ENCODE results near the gene ACTL10.

DNA sequence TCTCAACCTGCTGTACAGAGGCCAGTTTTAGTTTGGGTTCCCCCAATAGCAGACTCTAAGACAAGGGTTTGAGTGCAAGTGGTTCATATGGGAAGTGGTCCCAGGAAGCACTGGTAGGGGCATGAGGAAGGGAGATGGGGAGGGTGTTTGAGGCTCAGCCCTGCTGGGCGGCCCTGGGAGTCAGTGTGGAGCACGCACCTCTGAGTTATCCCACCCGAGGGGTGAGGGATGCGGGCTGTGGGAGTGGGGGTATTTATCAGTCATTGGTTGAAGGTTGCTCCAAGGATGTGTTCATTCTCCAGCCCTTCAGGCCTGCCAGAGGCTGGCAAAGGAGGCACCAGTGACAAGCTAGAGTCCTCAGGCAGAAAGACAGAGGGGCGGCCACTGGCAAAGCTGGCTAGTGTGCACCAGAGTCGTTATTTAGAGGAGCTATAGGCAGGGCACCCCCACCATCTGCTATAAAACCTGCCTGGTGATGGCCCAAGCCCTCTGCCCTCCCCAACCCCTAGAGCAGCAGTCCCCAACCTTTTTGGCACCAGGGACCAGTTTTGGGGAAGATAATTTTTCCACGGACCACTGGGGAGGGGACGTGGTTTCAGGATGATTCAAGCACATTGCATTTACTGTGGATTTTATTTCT, 36.9 kb downstream of the ACTL10 start:
- TF ChIP-seq POLR2A (IDR thresholded peaks at IDR 0.05), result no peak
- no peak for TF ChIP-seq CTCF (IDR thresholded peaks at IDR 0.05)
